ENCODE data around the gene DPP4. TPM values are rescaled to one million over a fixed set of nuclear protein-coding genes. Genes with fewer than 3 reads are reported as not detected.

DPP4 gene
- total RNA-seq = 1.7 TPM

DNA sequence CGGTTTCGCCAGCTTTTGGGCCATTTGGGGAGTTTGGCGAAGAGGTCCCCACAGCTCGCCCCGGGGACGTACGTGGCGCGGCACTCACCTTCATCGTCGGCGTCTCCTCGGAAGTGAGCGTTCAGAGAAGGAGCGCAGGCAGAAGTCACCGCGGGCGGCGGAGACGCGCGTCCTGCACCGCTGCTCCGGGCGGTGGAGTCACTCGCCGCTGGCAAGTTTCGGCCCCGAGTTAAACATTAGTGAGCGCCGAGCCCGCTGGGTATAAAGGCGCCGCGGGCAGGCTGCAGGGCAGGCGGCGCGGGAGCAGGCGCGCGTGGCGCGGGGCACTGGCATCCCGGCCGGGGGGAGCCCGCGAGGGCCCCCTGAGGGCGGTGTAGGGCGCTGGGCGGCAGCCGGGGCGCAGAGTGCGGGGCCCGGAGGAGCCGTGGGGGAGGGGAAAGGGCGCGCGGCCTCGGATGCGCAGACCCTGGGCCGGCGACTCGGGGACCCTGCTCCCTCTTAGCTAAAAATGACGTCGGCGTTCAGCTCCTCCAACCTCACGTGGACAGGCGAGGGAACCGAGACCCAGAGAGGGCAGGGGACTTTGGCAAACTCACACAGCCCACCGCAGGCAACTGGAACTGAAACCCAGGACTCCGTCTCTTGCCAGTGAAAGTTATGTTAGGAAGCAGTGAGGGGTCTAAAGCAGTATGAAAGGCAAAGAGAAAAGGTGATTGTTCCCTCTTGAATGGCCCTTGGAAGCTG is at the start of gene DPP4:
TSS of gene DPP4 (minus strand) at position 328 of the 744 bp plus-strand sequence. CDS start at position 94, 234 bp downstream.
- no peak within 1 kb of the TSS for H3K27ac ChIP-seq
- H3K4me1 ChIP-seq = peaks cover 0 to 4% of the 10 kb centered on the region in 2 donors
- H3K4me3 ChIP-seq = peak within 1 kb of the TSS; percentile 62 to 63
- H3K36me3 ChIP-seq = no peaks in the 10 kb centered on the region
- no peak for DNase-seq (ENCODE audit: low spot score in 2 of 2)
- H3K9me3 ChIP-seq = no peaks in the 10 kb centered on the region
- H3K27me3 ChIP-seq = no peaks in the 10 kb centered on the region
- TF ChIP-seq, protein P1, sequence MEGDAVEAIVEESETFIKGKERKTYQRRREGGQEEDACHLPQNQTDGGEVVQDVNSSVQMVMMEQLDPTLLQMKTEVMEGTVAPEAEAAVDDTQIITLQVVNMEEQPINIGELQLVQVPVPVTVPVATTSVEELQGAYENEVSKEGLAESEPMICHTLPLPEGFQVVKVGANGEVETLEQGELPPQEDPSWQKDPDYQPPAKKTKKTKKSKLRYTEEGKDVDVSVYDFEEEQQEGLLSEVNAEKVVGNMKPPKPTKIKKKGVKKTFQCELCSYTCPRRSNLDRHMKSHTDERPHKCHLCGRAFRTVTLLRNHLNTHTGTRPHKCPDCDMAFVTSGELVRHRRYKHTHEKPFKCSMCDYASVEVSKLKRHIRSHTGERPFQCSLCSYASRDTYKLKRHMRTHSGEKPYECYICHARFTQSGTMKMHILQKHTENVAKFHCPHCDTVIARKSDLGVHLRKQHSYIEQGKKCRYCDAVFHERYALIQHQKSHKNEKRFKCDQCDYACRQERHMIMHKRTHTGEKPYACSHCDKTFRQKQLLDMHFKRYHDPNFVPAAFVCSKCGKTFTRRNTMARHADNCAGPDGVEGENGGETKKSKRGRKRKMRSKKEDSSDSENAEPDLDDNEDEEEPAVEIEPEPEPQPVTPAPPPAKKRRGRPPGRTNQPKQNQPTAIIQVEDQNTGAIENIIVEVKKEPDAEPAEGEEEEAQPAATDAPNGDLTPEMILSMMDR (IDR thresholded peaks at IDR 0.05) = no peak
- intact Hi-C loops (cut with DNase I) = no loop called here

DNA sequence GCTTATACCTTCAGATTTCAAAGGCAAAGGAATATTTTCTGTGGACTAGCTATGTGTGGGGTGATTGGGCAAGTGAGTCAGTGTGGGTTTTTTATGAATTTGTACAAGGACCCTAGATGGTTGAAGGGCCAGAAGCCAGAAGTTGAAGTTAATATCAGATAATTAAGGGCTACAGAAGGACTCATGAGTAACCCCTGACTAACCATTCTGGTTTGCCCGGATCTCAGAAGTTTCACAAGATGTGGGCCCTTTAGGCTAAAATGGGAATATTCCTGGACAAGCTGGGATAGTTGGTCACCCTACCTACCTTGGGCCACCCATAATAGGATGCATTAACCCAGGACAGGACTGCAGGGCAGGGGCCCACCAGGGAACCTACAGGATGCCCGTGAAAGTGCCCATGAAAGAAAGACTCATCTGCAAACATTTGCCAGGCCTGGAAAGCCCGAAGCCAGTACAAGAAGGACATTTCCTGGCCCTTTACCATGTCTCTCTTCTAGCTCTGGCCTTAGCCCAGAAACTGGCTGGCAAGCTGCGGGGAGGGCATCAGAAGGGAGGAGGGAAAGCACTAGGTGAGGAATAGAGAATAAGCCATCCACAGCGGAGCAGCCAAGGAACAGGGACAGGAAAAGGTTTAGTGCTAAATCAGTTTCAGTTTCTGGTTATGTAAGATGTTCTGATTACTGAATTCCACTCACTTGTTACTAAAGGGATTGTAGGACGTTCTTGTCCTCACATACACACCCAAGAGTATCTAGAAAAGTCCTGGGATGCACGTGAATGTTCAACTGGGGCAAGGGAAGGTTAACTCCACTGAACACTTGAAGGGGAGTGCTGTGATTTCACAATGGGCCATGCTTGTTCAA is 44.4 kb upstream of the DPP4 start:
- no peaks in the 10 kb centered on the region for H3K36me3 ChIP-seq
- no peak for DNase-seq (ENCODE audit: low spot score in 2 of 2)
- intact Hi-C loops (cut with DNase I) = no loop called here
- no peaks in the 10 kb centered on the region for H3K27me3 ChIP-seq
- H3K27ac ChIP-seq = no peak overlapping the region
- no peak overlapping the region for H3K4me3 ChIP-seq
- H3K9me3 ChIP-seq = no peaks in the 10 kb centered on the region
- TF ChIP-seq, protein P1 (IDR thresholded peaks at IDR 0.05) = no peak
- H3K4me1 ChIP-seq = peaks cover 0 to 3% of the 10 kb centered on the region in 2 donors

- no peak overlapping the region for H3K4me3 ChIP-seq
- H3K27me3 ChIP-seq = no peaks in the 10 kb centered on the region
- H3K36me3 ChIP-seq = no peaks in the 10 kb centered on the region
- DNase-seq (ENCODE audit: low spot score in 2 of 2) = no peak
- no peaks in the 10 kb centered on the region for H3K9me3 ChIP-seq
- H3K4me1 ChIP-seq = peaks cover 0 to 3% of the 10 kb centered on the region in 2 donors
- TF ChIP-seq, protein P1 (IDR thresholded peaks at IDR 0.05) = no peak
- intact Hi-C loops (cut with DNase I) = no loop called here
- H3K27ac ChIP-seq = no peak overlapping the region
Observed at GRCh38 chr2:162116352-162116751, 42.3 kb upstream of the DPP4 start.

- intact Hi-C loops (cut with DNase I) = no loop called here
- H3K4me1 ChIP-seq = peaks cover 0 to 3% of the 10 kb centered on the region in 2 donors
Observed at GRCh38 chr2:162115076-162115475, 41.1 kb upstream of the DPP4 start.

DNA sequence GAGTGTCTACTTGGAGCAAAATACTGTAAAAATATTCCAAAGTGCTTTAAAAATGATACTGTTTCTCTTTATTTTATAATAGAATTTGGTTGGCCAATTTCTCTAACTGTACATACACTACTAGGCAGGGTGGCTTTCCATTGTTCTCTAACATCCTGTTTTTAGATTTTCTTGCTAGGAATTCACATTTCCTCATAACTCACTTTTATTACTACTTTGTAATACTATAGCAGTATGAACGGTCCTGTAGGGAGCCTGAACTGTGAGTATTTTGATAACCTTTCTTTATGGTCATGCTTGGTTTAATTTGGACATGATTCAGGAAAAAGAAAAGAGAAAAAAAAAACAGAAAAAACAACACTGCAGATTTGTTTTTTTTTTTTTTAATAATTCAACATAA is 40.3 kb upstream of the DPP4 start:
- H3K27ac ChIP-seq = no peak overlapping the region
- H3K4me3 ChIP-seq = no peak overlapping the region
- no peaks in the 10 kb centered on the region for H3K9me3 ChIP-seq
- DNase-seq (ENCODE audit: low spot score in 2 of 2) = no peak
- intact Hi-C loops (cut with DNase I) = no loop called here
- H3K4me1 ChIP-seq = peaks cover 0 to 3% of the 10 kb centered on the region in 2 donors
- no peaks in the 10 kb centered on the region for H3K27me3 ChIP-seq
- TF ChIP-seq, protein P1 (IDR thresholded peaks at IDR 0.05) = no peak
- no peaks in the 10 kb centered on the region for H3K36me3 ChIP-seq

More at GRCh38 chr2:162115076-162115475, 41.1 kb upstream of the DPP4 start:
- Histone ChIP-seq H3K27me3 (no peaks in the 10 kb centered on the region), H3K36me3 (no peaks in the 10 kb centered on the region), H3K9me3 (no peaks in the 10 kb centered on the region), H3K4me3 (no peak overlapping the region), H3K27ac (no peak overlapping the region)
- TF ChIP-seq, protein P1 (IDR thresholded peaks at IDR 0.05) = no peak
- DNase-seq (ENCODE audit: low spot score in 2 of 2) = no peak
